GM18526 (cell line): Measurements from ENCODE around the gene KCNF1.

ENCODE experiments used
- POLR2A ChIP-seq: IDR thresholded peaks from 3 replicates; pipeline ENCODE4 v1.6.1; 2011; ENCODE audit not compliant: insufficient read length; ENCODE audit errors: extremely low read depth

The KCNF1 gene

DNA sequence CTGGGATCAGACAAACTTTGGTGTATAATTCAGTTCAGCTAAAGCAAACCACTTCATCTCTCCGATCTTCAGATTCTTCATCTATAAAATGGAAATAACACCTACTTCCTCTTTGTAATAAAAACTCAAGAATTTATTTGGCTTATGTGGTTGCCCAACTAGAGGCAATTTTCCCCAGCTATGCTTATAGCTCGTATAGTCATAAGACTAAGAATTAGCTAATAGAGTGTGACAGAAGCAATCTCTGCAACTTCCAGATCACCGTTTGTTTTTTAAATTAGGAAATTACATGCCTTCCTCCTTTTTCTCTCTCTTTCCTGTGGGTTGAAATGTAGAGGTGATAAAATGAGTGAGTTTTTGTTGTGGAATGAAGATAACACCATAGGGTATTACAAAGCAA lies 35.3 kb upstream of the KCNF1 start:
- TF ChIP-seq POLR2A, result no peak

DNA sequence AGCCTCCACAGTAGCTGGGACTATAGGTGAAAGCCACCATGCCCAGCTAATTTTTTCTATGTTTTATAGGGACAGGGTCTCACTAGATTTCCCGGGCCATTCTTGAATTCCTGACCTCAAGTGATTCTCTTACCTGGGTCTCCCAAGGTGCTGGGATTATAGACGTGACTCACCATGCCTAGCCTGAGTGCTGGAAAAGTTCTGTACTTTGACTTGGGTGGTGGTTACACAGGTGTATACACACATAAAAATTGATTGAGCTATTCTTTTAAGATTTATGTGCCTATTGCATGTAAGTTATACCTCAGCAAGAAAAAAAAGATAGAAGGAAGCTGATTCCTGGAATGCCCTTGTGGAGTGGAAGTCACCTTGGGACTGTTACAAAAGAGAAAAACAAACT lies 34.8 kb upstream of the KCNF1 start:
- no peak for TF ChIP-seq POLR2A

GRCh38 chr2:10877651-10878111 lies 34.1 kb upstream of the KCNF1 start:
- no peak for TF ChIP-seq POLR2A

GRCh38 chr2:10878268-10878915 lies 33.3 kb upstream of the KCNF1 start:
- no peak for TF ChIP-seq POLR2A

DNA sequence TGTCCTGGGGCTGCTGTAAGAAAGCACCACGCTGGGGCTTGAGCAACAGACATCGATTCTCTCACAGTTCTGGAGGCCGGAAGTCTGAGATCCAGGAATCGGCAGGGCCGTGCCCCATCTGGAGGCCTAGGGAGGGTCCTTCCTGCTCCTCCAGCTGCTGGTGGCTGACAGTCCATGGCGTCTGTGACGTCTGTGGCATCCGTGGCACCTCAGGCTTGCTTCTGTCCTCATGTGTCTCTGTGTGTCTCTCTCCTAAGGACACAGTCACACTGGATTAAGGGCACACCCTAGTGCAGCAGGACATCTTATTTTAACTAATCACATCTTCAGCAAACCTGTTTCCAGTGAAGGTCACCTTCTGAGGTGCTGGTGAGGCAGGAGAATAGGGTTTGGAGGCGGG lies 32.6 kb upstream of the KCNF1 start:
- TF ChIP-seq POLR2A, result no peak

DNA sequence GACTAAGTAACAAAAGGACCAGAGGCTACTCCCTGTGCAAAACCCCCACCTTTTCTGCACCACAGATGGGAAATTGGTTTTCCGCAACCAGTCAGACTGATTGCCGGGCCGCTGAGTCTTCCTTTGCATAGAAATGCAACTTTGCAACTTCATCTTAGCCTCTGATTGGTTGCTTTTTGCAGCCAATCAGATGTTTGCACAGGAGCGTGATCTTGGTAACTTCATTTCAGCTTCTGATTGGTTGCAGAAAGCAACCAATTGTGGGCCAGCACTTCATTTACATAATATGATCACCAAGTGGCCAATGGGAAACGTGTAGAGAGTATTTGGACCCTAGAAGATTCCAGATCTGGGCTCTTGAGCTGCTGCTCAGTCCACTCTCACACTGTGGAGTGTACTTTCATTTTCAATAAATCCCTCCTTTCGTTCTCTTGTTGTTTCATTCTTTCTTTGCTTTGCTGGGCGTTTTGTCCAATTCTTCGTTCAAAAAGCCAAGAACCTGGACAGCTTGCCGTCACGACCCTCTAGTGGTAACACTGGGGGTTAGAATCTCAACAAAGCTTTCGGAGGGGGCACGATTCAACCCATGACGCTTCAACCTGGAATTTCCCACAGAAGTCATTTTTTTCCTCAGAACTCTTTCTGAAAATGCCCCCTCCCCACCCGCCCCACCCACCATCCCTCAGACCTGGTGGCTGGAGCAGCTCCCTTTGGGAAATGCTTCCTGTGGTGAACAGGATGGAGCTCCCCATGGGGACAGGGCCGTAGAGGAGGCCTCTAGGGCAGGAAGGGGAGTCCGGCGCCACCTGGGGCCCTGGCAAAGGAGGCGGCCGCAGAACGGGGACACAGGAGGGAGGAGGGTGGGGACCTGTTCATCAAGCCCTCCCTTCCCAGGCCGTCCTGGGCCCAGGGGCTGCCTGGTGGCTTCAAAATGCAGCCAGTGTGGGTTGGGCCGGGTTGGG lies 31.8 kb upstream of the KCNF1 start:
- TF ChIP-seq POLR2A, result no peak

GRCh38 chr2:10880586-10881321 lies 31.0 kb upstream of the KCNF1 start:
- no peak for TF ChIP-seq POLR2A

GRCh38 chr2:10882568-10882967 lies 29.2 kb upstream of the KCNF1 start:
- TF ChIP-seq POLR2A, result no peak

- no peak for TF ChIP-seq POLR2A
Measured at GRCh38 chr2:10883066-10883465, 28.7 kb upstream of the KCNF1 start.

DNA sequence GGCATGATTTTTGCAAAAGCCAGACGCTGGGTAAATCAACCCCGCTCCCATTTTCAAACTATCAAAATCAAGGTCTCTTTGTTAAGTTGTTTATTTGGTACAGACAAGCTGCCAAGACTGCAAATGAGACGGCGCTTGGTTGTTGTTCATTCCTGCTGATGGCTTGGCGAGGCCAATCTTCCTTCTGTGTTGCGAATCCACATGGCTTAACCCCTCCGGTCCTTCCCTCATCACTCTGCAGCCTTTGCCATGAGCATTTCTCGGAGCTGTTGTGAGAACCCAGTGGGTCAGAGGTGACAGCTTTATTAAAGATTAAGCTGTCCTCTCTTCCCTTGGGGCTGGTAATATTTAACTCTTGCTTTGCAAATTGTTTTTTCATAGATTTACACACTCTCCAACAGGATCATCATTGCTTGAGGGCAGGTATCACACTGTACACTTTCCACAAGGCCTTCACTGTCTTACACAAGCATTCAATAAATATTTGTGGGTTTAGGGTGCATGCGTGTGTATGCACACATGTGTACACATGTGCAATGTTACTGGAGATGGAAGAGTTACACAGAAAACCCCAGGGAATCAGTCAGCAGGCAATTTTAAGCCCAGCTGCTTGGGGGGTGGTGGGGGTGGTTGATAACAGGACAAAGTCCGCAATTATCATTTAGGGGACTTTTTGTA lies 27.8 kb upstream of the KCNF1 start:
- no peak for TF ChIP-seq POLR2A

- no peak for TF ChIP-seq POLR2A
Measured at GRCh38 chr2:10884574-10884975, 27.2 kb upstream of the KCNF1 start.

DNA sequence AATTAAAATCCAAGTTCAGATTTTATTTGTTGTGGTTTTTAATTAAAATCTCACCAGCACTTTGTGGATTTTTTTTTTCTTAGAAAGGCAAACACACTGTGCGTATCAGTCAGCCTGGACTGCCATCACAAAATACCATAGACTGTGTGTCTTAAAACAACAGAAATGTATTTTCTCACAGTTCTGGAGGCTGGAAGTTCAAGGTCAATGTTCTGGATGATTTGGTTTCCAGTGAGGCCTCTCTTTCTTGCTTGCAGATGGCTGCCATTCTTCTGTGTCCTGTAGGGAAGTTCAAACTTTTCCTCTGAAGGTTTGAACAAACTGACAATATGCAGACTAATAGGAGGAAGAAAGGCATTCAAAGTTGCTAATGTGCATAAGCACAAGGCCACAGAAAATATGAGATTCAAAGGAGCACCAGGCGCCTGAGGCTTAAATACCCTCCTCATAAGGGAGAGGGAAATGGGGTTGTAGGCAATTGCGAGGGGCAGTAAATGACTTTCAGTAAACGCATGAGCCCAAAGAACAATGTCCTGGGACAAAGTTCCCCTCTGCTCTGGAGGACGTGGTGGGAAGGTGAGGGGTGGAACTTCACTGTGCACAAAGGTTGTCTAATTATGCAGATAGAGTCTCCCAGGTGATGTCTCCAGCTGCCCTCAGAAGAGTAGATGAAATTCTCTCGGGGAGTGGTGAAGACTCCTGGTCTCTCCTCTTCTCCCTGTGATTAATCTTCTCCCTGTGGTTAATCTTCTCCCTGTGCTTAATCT lies 26.5 kb upstream of the KCNF1 start:
- no peak for TF ChIP-seq POLR2A

DNA sequence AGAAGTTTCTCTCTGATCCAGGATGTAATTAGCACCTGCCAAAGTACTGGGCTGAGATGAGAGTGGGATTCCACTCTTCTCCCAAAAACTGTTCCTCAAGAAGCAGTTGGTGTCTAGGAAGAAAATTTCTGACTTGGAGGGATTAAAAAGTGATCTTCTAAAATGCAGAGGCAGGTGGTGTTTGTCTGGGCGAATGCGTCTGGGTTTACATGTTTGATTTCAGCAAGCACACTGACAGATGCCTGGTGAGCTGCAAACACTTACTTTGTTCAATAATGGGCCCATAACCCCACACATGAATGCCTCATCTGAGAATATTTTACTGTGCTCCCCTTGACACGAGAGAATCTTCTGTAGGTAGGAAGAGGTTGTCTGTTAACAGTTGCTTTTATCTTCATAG lies 24.3 kb upstream of the KCNF1 start:
- no peak for TF ChIP-seq POLR2A

GRCh38 chr2:10889651-10890215 lies 22.0 kb upstream of the KCNF1 start:
- no peak for TF ChIP-seq POLR2A

GRCh38 chr2:10890706-10891270 lies 20.9 kb upstream of the KCNF1 start:
- no peak for TF ChIP-seq POLR2A
